NOMO-1 treated with DMSO at 0.1 percent for 48 hours (cell line): ENCODE measurements around the gene ZNF837.
"Not testable (repeated sequence)": the region's sequence is repeated elsewhere in the genome, so short reads cannot be mapped to it uniquely, and the experiment has no call there.

Source experiments
- DNase-seq: peaks from one replicate; lab custom pipeline; 2025; ENCODE audit not compliant: unreplicated experiment; lab: John Stamatoyannopoulos, UW

ZNF837 gene

DNA sequence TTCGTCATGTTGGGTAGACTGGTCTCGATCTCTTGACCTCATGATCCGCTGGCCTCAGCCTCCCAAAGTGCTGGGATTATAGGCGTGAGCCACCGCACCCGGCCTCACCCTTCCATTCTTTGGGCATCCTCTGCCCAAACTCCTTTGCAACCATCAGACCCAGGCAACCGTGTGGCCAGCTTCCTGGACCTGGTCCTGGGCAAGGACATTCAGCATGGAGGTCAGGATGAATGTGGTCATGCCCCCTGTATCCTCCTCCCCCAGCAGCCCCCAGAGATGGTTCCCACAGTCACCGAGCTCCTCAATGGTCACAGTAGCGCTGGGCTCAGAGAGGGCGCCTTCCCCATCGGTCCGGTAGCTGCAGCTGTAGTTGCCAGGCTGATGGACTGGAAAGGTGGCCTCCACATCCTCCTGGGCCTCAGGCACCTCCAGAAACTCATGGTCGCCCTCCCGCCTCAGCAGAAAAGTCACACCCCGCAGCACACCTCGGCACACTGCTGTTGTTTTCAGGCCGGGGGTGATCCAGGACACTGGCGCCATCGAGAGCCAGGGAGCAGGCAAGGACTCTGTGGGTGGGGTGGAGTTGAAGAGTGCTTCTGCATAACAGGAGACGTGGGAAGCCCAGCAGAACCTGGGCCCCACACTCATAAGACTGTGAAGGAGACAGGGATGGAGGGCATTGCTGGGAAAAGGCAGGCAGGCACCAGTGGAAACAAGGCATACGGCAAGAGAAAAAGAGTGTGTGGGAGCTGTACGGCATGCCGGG is 28.7 kb downstream of the ZNF837 start:
- DNase-seq = no peak

DNA sequence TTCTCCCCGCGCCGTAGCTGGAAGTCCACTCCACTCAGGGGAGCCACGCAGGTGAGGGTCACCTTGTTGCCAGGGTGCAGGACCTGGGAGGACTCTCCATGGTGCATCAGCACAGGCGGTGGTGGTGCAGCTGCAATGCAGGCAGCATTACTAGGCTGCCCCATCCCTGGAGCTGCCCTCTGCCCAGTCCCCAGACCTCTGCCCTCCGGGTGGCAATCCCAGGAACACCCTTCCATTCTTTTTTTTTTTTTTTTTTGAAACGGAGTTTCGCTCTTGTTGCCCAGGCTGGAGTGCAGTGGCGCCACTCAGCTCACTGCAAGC is 29.3 kb downstream of the ZNF837 start:
- DNase-seq = no peak

DNA sequence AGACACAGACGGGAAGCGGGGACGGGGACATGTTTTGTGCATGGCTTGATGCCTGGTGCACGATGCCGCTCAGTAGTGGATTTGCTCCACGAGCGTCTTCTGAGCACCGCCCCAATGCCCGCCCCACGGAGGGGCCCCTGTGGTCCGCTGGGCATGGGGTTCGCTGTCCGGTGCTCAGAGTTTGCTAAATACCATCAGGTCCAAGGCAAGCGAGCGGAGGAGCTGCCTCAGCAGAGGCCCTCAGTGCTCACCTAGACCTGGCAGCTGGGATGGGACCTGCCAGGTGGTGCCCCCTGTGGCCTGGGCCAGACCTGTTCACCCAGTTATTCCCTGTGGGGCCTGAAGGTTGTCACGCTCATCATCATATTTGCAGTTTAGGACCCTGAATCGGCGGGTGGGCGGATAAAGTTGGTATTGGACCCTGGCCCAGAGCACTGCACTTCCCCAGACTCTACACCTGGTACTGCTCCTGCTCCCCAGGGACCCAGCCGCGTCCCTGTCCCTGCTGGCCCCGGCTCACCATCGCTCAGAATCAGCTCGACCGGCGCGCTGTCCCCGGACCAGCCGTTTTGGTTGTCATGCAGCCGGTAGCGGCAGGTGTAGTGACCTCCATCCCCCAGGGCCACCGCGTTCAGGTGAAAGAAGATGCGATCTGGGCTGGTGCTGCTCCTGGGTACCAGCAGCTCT is 29.8 kb downstream of the ZNF837 start:
- no peak for DNase-seq

DNA sequence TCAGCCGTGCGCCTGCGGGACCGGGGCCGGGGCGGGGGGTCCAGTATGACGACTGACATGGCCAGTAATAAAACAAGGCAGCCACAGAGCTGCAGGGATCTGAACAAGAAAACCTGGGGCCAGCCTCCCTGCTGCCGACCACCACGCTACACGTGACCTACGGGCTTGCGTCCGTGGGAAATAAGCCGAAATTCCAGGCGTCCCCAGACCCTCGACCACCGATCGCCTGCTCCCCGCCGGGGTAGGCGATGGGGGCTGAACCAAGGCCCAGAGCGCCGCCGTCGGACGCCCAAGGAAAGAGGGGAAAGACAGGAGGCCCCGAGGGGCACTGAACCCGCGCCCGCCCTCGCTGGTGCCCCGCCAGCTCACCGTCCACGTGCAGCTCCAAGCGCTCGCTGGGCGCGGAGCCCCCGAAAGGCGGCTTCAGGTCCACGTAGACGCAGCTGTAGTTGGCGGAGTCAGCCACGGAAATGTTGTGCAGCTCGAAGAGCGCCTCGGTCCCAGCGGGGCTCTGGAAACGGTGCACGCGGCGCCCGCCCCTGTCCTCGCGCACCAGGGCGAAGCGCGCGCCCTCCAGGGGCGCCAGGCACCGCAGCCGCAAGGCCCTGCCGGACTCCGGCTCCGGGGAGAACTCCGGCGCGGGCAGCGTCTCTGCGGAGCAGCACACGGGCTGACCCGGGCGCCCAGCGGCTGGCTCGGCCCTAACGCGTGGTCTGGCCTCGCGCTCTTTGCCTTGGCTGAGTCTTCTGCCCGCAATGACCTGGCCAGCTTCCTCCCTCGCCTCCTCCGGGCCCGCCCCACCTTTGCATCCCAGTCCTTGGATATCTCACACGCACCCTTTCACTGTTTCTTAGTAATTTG is 30.6 kb downstream of the ZNF837 start:
- DNase-seq = no peak

DNA sequence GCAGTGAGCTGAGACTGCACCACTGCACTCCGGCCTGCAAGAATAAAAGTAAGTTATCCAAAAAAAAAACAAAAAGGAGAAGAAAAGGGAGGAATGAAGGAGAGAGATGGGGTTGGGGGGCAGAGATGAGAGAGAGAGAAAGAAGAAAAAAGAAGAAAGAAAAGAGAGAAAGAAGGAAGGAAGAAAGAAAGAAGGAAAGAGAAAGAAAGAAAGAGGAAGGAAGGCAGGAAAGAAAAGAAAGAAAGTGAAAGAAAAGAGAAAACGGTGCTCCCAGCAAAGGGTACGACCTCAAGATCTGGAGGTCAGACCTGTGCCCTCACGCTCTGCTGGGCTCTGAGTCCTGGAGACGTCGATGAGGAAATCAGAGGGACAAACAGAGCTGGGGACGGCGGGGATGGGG is 31.2 kb downstream of the ZNF837 start:
- no peak for DNase-seq

DNA sequence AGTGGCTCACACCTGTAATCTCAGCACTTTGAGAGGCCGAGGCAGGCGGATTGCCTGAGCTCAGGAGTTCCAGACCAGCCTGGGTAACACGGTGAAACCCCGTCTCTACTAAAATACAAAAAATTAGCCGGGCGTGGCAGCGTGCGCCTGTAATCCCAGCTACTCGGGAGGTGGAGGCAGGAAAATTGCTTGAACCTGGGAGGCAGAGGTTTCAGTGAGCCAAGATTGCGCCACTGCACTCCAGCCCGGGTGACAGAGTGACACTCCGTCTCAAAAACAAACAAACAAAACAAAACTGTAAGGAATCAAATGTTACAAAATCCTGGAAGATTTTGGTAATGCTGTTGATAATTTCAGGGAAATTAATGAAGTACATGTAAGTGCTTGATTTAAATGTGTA is 32.8 kb downstream of the ZNF837 start:
- not testable (repeated sequence) for DNase-seq

DNA sequence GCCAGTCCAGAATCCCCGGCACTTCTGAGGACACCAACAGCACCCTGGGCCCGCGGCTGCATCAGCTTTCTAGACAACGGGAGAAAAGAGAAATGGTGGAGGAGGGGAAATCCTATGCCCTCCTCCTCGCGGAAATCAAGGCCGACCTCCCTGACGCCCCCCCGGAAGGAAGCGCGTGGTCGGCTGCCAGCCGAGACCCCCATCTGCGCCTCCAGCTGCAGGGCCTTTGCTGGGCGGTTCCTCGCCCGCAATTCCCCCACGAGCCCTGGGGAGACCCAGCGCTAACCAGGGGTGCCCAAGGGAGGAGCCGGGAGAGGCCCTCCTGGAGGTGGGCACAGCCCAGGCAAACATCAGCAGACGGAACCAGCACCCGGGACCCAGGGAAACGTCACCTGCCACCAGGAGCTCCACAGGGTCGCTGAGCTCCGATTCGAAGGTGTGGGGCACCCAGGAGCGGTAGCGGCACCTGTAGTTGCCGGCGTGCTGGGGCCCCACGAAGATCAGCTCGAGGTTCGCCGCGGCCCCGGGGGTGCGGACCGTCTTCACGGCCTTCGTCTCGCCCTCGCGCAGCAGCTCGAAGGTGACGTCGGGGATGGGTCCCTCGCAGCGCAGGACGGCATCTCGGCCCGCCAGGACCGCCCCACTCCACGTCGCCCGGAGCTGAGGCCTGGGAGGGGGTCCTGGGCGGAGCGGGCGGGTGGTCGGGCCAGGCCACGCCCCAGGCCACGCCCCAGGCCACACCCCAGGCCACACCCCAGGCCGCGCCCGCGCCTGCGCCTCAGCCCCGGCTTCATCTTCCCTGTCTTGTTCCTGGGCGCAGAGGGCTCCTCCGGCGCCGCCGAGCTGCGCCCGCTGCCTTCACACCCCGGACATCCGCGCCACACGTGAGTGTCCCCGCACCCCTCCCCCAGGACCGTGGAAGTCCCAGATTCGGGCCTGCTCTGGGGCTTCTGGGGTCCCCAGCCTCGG is 33.6 kb downstream of the ZNF837 start:
- DNase-seq = peak; percentile 83

DNA sequence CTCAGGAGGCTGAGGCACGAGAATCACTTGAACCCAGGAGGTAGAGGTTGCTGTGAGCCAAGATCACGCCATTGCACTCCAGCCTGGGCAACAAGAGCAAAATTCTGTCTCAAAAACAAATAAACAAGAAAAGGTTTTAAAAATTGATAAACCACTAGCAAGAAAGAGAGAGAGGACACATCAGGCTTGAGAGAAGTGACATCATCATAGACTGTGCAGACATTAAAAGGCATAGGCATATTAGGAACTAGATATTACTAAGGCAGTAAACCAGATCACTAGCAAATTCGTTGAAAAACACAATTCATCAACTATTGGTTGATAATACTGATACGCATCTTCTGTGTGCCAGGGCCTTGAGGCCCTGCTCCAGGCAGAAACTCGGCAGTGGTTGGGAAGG is 35.3 kb downstream of the ZNF837 start:
- DNase-seq = no peak

DNA sequence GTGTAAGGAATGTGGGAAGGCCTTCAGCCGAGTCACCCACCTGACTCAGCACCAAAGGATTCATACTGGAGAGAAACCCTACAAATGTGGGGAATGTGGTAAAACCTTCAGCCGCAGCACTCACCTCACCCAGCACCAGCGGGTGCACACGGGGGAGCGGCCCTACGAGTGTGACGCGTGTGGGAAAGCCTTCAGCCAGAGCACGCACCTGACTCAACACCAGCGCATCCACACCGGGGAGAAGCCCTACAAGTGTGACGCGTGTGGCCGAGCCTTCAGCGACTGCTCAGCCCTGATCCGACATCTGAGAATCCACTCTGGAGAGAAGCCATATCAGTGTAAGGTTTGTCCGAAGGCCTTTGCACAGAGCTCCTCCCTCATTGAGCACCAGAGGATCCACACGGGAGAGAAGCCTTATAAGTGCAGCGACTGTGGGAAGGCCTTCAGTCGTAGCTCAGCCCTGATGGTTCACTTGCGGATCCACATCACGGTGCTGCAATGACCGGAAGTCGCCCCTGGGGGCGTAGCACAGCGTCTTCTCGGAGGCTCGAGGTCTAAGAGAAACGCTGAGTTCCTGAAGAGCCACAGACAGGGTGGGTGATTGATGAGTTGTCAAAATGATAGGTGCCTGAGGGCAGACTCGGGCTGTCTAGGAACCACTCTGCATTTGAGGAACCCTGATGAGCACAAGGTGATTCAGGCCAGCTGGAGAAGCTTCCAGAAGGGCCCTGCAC is 41.8 kb downstream of the ZNF837 start:
- DNase-seq = no peak

DNA sequence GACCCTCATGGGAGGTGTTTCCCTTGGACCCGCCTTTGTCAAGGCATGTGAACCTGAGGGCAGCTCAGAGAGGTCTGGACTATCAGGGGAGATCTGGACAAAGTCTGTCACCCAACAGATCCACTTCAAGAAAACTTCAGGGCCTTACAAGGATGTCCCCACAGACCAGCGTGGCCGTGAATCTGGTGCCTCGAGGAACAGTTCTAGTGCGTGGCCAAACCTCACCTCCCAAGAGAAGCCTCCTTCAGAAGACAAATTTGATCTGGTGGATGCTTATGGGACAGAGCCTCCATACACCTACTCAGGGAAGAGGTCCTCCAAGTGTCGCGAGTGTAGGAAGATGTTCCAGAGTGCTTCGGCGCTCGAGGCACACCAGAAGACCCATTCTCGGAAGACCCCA is 42.5 kb downstream of the ZNF837 start:
- no peak for DNase-seq

DNA sequence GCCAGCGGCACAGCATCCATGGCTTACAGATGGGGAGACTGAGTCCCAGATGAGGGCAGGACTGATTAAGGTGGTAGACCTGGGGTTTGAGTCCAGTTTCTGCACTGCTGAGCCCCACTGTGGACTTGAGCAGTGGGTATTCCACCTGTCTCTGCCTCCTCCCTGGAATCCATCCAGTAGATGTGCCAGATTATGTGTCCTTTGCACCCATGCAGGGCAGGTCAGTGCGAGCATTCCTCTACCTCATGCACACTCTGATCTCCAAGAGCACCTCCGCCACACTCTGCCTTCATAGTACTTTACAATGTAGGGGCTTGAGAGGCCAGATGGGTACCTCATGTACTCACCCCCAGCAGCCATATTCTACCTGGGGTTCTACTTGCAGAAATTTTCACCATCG is 44.0 kb downstream of the ZNF837 start:
- no peak for DNase-seq

DNA sequence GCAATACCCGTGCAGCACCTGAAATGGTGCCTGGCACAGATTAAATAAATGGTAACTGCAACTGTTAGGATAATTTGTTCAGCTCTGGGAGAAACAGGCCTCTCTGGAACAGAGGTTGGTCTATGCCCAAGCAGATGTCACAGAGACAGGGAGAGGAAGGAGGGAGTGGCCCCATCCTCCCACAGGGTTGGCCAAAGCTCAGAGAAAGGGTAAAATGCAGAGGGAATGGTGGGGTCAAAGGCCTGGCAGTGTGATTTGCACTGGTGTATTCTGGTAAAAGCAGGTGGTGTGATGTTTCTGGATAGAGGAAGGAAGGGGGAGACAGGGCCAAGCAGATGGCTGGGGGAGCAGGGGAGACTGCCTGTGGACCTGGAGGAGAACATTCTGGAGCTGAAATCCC is 44.6 kb downstream of the ZNF837 start:
- DNase-seq = no peak

DNA sequence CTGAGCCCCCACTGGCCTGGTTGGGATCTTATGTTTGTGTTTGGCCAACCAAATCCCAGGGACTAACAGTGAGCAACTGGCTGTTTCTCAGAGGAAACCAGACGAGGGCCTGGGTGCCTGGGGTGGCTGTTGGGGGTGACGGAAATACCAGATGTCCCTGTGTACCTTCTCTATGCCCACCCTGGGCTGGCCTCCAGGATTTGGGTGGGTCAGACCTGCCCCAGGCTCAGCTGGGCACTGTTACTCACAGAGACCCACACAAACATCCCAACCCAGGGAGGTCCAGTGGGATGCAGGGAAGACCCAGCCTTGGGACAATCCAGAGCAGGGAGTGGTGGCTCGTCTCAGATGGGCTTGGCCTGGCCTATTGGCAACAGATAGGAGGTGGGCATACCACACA is 45.2 kb downstream of the ZNF837 start:
- no peak for DNase-seq

DNA sequence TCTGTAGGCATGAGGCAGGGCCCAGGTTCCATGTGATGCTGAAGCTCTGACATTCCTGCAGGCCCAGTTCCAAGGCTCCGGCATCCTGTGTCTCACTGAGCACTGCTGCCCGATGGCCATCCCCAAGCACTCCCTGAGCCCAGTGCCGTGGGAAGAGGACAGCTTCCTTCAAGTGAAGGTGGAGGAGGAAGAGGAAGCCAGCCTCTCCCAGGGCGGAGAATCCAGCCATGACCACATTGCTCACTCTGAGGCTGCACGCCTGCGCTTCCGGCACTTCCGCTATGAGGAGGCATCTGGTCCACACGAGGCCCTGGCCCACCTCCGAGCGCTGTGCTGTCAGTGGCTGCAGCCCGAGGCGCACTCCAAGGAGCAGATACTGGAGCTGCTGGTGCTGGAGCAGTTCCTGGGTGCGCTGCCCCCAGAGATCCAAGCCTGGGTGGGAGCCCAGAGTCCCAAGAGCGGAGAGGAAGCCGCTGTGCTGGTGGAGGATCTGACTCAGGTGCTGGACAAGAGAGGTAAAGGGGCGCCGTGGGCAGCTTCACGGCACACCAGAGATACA is 46.1 kb downstream of the ZNF837 start:
- DNase-seq = no peak

DNA sequence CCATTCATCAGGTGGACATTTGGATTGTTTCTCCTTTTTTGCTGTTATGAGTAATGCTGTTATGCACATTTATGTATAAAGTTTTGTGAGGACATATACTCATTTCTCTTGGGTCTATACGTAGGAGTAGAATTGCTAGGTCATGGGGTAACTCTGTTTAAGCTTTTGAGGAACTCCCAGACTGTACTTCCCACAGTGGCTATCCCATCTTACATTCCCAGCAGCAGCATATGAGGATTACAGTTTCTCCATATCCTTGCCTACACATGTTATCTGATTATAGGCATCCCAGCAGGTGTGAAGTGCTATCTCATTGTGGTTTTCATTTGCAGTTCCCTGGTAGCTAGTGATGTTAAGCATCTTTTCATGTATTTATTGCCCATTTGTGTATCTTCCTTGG is 48.1 kb downstream of the ZNF837 start:
- DNase-seq = no peak

DNA sequence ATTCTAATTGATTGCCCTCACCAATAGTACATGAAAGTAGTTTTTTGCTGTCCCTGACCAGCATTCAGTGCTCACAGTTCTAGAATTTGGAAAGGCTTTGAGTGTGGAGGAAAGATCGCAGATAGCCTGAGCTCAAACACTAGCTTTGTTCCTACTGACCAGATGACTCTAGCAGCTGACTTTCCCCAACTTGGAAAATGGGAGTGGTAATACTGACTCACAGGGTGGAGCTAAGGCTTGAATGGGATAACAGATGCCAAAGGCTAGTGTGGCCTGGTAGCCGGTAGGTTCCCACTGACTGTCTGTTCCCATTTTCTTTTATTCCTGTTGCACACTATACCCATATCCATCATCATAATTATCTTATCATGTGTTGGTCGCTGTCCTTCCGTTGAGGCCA is 50.4 kb downstream of the ZNF837 start:
- DNase-seq = no peak

DNA sequence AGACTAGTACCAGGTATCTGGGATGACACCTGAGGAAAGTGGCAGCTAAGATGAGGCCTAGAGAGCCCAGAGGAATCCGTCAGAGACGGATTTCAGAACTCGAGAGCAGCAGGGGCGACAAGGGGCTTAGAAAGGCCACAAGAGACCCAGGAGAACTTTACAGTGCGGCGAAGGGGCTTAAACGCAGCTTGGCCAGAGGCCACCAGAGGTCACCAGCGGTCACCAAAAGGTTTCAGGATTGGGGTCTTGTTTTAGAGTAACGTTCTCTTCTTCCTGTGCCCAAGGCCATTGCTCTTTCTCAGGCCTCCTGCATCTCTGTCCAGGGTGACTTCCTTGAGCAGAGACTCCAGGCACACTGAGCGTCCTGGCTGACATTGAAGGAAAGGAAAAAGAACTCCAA is 51.8 kb downstream of the ZNF837 start:
- DNase-seq = peak; percentile 35

DNA sequence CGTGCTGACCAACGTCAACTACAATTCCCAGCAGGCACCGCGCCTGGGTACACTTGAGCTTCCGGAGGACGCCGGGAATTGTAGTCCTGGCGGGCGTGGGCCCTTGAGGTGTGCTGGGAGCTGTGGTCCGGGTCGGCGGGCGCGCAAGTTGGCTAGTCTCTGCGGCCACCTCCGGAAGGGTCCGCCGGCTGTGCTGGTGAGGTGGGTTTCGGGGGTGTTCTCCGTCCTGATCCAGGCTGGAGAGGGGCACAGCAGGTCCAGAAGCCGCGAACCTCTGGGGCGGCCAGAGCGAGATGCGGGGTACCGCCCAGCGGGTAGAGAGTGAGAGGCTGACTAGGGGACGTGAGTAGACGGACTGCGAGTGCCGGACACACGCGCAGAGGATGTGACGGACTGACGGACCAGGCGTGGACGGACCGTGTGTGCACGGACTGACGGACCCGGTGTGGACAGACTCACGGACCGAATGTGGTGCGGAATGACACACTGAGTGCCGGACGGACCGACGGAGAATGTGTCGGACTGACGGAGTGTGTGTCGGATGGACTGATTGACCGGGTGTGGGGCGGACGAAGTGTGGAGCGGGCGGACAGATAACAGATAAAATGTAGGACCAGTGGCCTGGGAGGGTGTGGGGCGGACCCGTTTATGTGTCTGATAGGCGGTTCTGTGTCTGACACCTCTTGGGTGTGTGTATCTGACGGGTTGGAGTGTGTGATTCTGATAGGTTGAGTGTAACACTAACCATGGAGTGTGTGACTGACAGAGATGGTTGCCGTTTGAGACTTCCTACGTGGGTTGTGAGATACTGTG is 53.7 kb downstream of the ZNF837 start, which contains the start of gene ZSCAN22:
ZSCAN22 (plus strand) TSS at position 81 of the 813 bp plus-strand sequence. CDS start 7,809 bp downstream, outside the sequence.
- DNase-seq = peak; percentile 89

DNA sequence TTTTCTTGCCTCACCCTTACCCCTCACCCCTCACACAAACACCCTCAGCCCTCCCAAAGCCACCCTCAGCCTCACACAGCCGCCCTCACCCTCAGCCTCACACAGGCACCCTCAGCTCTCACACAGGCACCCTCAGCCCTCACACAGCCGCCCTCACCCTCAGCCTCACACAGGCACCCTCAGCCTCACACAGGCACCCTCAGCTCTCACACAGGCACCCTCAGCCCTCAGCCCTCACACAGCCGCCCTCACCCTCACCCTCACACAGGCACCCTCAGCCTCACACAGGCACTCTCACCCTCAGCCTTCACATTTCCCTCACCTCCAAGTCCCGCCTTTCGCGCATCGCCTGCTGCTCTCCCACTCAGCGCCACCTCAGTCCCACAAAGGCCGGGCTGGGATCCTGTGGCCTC is 54.3 kb downstream of the ZNF837 start:
- DNase-seq = no peak
